Measurements from ENCODE around the gene GK2.
A peak's percentile ranks its signal among the peaks of the same experiment; 100 is the strongest.

Gene GK2

GRCh38 chr4:79408063-79408462 lies at the start of gene GK2:
TSS of gene GK2 (minus strand) at chr4:79408228. CDS start at chr4:79408200, 28 bp downstream.
- no peak for DNase-seq (ENCODE audit: low spot score)

GRCh38 chr4:79455216-79455615 lies 47.2 kb upstream of the GK2 start:
- no peak for DNase-seq (ENCODE audit: low spot score)

GRCh38 chr4:79454656-79455055 lies 46.6 kb upstream of the GK2 start:
- no peak for DNase-seq (ENCODE audit: low spot score)

GRCh38 chr4:79450053-79450452 lies 42.0 kb upstream of the GK2 start:
- DNase-seq (ENCODE audit: low spot score) = peak; percentile 2

- DNase-seq (ENCODE audit: low spot score) = no peak
Observed at GRCh38 chr4:79446145-79446544, 38.1 kb upstream of the GK2 start.

- DNase-seq (ENCODE audit: low spot score) = no peak
Observed at GRCh38 chr4:79445371-79445781, 37.3 kb upstream of the GK2 start.

GRCh38 chr4:79442422-79442821 lies 34.4 kb upstream of the GK2 start:
- no peak for DNase-seq (ENCODE audit: low spot score)

- DNase-seq (ENCODE audit: low spot score) = no peak
Observed at GRCh38 chr4:79439489-79439888, 31.5 kb upstream of the GK2 start.

GRCh38 chr4:79431839-79432238 lies 23.8 kb upstream of the GK2 start:
- DNase-seq (ENCODE audit: low spot score) = no peak

GRCh38 chr4:79429113-79429903 lies 21.3 kb upstream of the GK2 start:
- DNase-seq (ENCODE audit: low spot score) = no peak

- DNase-seq (ENCODE audit: low spot score) = no peak
Observed at GRCh38 chr4:79426989-79427388, 19.0 kb upstream of the GK2 start.

- no peak for DNase-seq (ENCODE audit: low spot score)
Observed at GRCh38 chr4:79425586-79425985, 17.6 kb upstream of the GK2 start.

- DNase-seq (ENCODE audit: low spot score) = no peak
Observed at GRCh38 chr4:79421483-79421882, 13.5 kb upstream of the GK2 start.

GRCh38 chr4:79413886-79414285 lies 5.9 kb upstream of the GK2 start:
- DNase-seq (ENCODE audit: low spot score) = no peak

- no peak for DNase-seq (ENCODE audit: low spot score)
Observed at GRCh38 chr4:79413032-79413885, 5.2 kb upstream of the GK2 start.

- no peak for DNase-seq (ENCODE audit: low spot score)
Observed at GRCh38 chr4:79404666-79405065, 3.4 kb downstream of the GK2 start.

- no peak for DNase-seq (ENCODE audit: low spot score)
Observed at GRCh38 chr4:79403356-79403755, 4.7 kb downstream of the GK2 start.

GRCh38 chr4:79402332-79402851 lies 5.6 kb downstream of the GK2 start:
- no peak for DNase-seq (ENCODE audit: low spot score)

GRCh38 chr4:79399076-79399475 lies 9.0 kb downstream of the GK2 start:
- DNase-seq (ENCODE audit: low spot score) = no peak

- no peak for DNase-seq (ENCODE audit: low spot score)
Observed at GRCh38 chr4:79397951-79398350, 10.1 kb downstream of the GK2 start.

- no peak for DNase-seq (ENCODE audit: low spot score)
Observed at GRCh38 chr4:79396794-79397193, 11.2 kb downstream of the GK2 start.

GRCh38 chr4:79395841-79396240 lies 12.2 kb downstream of the GK2 start:
- DNase-seq (ENCODE audit: low spot score) = no peak

GRCh38 chr4:79390890-79391289 lies 17.1 kb downstream of the GK2 start:
- no peak for DNase-seq (ENCODE audit: low spot score)

All from putamen (tissue), 1 donor.